Activated T-cell treated with anti-CD3 and anti-CD28 coated beads for 24 hours (primary cell): Measurements from ENCODE around the gene CXCR6.
A peak's percentile ranks its signal among the peaks of the same experiment; 100 is the strongest.

ENCODE experiments used
- DNase-seq: peaks from one replicate; pipeline ENCODE4 v3.0.0-alpha.2; 2020; ENCODE audit warnings: low read depth

The CXCR6 gene

GRCh38 chr3:45922039-45922326 is 21.3 kb upstream of the CXCR6 start:
- no peak for DNase-seq

- no peak for DNase-seq
These were observed 20.2 kb upstream of the CXCR6 start for GRCh38 chr3:45922950-45923590.

DNA sequence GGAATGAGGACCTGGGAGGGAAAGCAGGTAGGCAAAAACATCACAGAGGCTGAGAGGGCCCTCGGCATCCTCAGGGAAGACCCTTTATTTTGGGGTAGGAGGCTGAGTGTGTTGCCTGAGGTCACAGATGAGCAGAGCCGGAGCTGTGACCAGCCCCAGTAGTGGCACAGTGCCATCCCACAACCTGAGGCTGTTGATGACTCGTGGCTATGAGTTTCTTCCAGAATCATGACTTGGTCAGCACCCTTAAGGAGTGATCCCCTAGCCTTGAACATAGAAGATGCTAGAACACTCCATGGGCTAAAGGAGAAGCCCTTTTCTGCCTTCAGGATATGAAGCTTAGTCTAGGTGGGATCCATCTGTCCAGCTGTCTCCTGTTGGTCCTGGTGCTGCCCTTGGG is 19.5 kb upstream of the CXCR6 start:
- no peak for DNase-seq

DNA sequence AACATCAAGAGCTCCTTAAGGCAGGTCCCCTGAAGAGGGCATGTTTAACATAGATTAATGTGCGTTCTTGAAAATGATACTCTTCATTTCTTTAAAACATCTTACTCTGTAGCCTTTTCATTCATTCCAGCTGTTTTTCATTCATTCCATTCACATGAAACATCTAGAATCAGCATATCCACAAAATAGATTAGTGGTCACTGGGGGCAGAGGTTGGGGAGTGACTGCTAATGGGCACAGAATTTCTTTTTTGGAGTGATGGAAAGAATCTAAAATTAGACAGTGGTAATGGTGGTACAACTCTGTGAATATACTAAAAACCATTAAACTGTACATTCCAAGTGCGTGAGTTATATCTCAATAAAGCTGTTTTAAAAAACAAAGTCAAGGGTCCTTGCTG is 15.4 kb upstream of the CXCR6 start:
- no peak for DNase-seq

- peak; percentile 64 for DNase-seq
These were observed 14.1 kb upstream of the CXCR6 start for GRCh38 chr3:45929042-45929679.

DNA sequence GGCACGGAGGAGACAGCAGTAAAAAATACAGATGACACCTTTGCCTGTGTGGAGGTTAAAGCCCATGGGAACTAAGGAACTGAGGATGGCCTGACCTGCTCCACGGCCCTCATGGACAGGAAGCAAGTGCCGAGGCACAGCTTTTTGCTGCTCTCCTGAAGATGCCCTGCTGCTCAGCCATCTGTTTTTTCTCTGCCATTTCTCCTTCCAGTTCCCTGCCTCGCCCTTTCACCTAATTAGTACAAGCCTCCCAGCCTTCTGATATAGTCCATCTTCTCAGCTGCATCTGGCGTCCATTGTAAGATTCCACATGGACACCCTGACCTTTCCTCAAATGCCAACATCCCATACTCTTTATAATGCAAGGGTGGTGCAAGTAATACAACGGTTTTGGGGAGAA is 11.8 kb upstream of the CXCR6 start:
- DNase-seq: no peak

GRCh38 chr3:45932112-45932511 is 11.2 kb upstream of the CXCR6 start:
- no peak for DNase-seq

GRCh38 chr3:45933591-45933990 is 9.7 kb upstream of the CXCR6 start:
- no peak for DNase-seq

DNA sequence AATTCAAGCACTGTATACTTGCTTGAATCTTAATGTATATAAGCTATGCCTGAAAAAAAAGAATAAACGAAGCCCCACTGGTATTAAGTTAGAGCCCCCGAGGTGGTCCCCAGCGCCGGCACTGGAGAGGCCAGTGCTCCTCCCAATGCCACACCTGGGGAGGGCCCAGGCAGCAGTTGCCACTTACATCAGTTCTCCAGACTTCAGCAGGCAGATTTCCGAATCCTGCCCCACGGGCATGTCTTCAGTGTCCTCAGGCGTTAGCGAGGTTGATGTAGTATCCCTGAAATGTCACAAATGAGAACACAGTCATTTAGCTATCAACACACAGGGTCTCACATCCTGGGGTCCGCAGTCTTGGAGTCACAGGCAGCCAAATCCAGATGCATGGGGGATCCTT is 7.0 kb upstream of the CXCR6 start:
- DNase-seq: no peak

DNA sequence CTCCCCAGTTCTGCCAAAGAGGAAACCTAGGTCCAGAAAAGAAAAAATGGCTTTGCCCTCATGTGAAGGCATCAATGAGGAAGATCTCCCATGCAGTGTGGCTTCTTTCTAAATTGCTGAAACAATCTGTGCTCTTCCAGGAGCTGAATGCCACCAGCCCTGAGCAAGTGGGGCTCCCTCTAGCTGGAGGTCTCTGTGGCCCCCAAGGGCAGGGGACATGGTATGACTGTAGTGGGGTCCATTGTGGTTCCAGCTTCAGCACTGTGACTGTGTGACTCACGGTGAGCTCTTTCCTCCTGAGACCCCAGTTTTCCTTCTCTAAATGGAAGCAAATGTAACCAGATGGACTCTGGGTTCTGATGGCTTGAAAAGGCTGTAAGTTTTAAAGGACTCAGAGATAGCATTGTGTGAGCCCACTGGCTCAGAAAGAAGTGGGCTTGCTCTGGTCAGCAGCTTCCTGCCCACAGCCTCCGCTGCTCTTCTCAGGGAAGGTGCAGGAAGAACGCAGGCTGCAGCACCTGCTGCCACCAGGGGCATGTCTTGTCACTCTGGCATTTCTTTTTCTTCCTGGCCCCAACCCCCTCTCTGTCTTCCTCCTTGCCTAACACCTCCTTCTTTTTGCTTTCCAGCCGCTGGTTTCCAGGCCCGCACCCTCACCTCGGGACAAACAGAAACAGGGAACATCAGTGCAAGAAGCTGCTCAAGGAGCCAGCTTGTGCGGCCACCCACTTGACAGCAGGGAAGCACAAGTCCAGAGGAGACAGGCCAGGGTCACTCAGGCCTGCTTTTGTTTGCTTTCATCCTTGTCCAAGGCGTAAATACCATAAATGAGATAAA is 5.8 kb upstream of the CXCR6 start:
- DNase-seq: no peak

GRCh38 chr3:45938043-45938435 is 5.2 kb upstream of the CXCR6 start:
- no peak for DNase-seq

DNA sequence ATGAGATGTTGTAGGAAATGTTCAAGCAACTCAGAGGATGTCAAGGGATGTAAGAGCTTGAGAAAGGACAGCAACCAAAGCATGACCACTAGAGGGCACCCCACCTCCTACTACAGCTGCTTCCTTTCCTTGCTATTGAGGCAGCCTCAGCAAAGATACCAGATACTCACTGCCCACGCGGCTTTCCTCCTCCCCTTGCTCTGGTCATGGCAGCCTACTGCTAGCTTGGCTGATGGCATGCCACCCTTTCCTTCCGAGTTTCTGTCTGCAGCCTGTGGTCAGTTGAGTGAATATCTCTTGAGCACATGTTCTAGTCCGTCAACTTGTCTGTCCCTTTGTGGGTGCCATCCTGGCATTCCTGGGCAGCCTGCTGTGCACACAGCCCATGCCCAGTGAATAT is 4.4 kb upstream of the CXCR6 start:
- DNase-seq: peak; percentile 81

GRCh38 chr3:45939341-45939771 is 3.9 kb upstream of the CXCR6 start:
- no peak for DNase-seq

DNA sequence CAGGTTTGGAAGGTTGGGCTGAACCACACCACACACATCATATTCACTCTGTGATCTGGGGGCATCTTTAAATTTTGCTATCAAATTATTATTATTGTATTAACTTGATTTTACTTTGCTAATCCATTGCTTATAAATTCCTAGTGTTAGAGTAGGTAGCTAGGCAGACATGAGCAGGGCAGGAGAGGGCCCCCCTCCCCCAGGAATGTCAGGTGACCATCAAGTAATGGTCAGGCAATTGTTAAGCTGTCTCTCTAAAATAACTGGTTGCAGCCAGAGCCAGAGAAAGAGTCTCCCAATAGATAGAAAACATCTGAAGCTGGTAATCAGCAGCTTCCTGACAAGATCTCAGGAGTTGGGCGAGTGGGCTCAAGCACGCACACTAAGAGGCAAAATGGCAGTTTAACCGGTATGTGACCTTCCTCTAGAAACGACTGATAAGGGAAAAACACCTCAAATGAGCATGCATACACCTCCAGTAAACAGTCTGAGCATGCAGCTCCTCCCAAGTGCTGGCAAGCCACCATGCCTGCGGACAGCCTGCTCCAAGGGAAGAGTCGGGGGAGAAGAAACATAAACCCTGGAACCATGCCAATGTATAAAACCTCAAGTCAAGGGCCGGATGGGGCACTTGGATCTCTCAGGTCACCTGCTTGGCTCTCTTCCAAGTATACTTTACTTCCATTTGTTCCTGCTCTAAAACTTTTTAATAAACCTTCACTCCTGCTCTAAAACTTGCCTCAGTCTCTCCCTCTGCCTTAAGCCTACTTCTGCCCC is 3.1 kb upstream of the CXCR6 start:
- no peak for DNase-seq

GRCh38 chr3:45940781-45941365 is 2.4 kb upstream of the CXCR6 start:
- DNase-seq: no peak

GRCh38 chr3:45942051-45942825 is 1.0 kb upstream of the CXCR6 start:
- no peak for DNase-seq

DNA sequence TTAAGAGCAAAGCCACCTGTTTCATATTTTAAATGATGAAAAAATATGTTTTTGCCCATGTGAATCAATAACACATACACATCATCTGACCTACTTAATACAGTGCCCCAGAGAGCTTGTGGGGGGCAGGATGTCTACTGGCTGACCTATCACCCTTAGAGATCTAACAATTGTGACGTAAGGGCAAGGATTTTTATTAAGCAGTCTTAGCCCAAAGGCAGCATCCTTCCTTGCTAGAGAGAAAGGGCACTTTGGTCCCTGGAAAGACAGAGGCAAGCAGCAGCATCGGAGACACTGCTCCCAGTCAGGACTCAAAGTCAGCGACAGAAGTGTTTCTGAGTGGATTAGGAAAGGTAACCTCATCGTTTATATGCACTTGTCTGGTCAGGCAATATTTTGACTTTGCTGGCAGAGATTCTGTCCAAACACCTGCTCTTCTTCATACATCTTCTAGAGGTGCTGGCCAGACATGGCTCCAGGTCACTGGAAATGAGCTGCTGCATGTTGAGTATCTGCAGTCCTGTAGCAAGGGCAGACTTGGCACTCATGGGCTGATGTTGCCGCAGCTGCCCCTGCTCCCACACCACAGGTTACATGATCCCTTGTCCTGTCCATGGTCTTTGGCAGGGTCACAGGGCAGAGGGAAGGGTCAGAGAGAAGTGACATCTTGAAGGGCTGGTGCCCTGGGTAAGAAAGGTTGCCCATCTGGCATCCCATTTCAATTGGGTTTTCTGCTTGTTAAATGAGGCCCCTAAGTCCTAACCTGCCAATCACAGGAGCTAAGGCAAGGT is 1.8 kb downstream of the CXCR6 start:
- no peak for DNase-seq

DNA sequence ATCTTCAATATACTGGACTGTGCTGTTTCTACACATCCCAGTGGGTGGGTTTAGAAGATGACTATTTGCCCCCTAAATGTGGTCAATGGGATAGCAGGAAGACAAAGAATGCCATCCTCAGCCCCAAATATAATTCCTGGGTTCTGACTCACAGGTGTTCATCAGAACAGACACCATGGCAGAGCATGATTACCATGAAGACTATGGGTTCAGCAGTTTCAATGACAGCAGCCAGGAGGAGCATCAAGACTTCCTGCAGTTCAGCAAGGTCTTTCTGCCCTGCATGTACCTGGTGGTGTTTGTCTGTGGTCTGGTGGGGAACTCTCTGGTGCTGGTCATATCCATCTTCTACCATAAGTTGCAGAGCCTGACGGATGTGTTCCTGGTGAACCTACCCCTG is 3.0 kb downstream of the CXCR6 start:
- DNase-seq: no peak

GRCh38 chr3:45946875-45947274 is 3.6 kb downstream of the CXCR6 start:
- no peak for DNase-seq

DNA sequence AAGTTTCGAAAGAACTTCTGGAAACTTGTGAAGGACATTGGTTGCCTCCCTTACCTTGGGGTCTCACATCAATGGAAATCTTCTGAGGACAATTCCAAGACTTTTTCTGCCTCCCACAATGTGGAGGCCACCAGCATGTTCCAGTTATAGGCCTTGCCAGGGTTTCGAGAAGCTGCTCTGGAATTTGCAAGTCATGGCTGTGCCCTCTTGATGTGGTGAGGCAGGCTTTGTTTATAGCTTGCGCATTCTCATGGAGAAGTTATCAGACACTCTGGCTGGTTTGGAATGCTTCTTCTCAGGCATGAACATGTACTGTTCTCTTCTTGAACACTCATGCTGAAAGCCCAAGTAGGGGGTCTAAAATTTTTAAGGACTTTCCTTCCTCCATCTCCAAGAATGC is 4.1 kb downstream of the CXCR6 start:
- DNase-seq: no peak

DNA sequence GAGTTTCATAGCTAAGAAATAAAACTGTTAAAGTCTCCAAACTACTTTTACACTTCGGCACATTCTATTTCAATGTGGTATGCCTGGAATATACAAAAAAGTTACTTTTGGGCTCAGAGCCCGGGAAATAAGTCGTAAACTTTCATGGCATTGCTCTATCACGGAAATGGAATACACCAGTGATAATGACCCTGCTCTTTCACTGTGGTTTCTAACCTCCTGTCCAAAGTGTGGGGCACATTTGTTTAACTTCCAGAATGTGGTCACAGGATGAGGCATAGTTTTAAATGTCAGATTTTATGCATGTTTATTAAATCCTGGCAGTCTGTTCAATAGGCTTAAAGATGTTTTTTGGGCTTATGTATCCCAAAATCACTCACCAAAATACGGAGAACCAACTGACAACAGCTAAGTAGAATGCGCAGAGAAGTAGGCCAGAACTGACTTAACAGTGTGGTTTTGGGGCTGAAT is 5.1 kb downstream of the CXCR6 start:
- no peak for DNase-seq
